Activated CD4-positive, alpha-beta T cell treated with anti-CD3 and anti-CD28 coated beads, Interleukin-2, amount 10 ng/mL, durations not matched to agents 7 days and 5 days (primary cell): ENCODE results near the gene PDZD2. TPM values are rescaled to one million over a fixed set of nuclear protein-coding genes. Genes with fewer than 3 reads are reported as not detected.
"Not testable (repeated sequence)": the region's sequence is repeated elsewhere in the genome, so short reads cannot be mapped to it uniquely, and the experiment has no call there.

Experiments used
- CTCF ChIA-PET: fragments of 350-600 bp; sonication (Branson Sonifier 250); formaldehyde crosslinking; loops from one replicate; lab custom pipeline; 2021; ENCODE audit warnings: antibody characterized with exemption; lab: Charles Lee
- POLR2A ChIA-PET: fragments of 350-600 bp; sonication (Branson Sonifier 250); formaldehyde crosslinking; loops from one replicate; lab custom pipeline; 2021; ENCODE audit warnings: antibody characterized with exemption; lab: Charles Lee
- DNase-seq: peaks from one replicate; pipeline ENCODE4 v3.0.0-alpha.2; 2020
- H3K27ac Mint-ChIP-seq: one replicate; pipeline ENCODE4 v1.8.0; 2021; ENCODE audit warnings: mild to moderate bottlenecking, moderate library complexity, mixed read lengths
- H3K27me3 Mint-ChIP-seq: one replicate; pipeline ENCODE4 v1.8.0; 2021; ENCODE audit warnings: mixed read lengths
- H3K36me3 Mint-ChIP-seq: one replicate; pipeline ENCODE4 v1.8.0; 2021; ENCODE audit warnings: low read depth, mixed read lengths
- H3K4me1 Mint-ChIP-seq: one replicate; pipeline ENCODE4 v1.8.0; 2021; ENCODE audit warnings: mixed read lengths
- H3K4me3 Mint-ChIP-seq: one replicate; pipeline ENCODE4 v1.8.0; 2021; ENCODE audit warnings: mild to moderate bottlenecking, moderate library complexity, mixed read lengths
- H3K9me3 Mint-ChIP-seq: one replicate; pipeline ENCODE4 v1.8.0; 2021; ENCODE audit warnings: mixed read lengths
- total RNA-seq, 2 experiments: library from RNA; stranded (reverse); gene quantifications; one replicate each; pipeline ENCODE4 v1.2.3, GENCODE V29; 2021

The PDZD2 gene
- total RNA-seq, 2 experiments from 2014 or later: not detected

GRCh38 chr5:31707329-31707728, 68.4 kb downstream of the PDZD2 start:
- Mint-ChIP-seq H3K4me3 (no peak overlapping the region), H3K27me3 (no peaks in the 10 kb centered on the region), H3K4me1 (no peaks in the 10 kb centered on the region), H3K9me3 (no peaks in the 10 kb centered on the region), H3K27ac (no peak overlapping the region), H3K36me3 (no peaks in the 10 kb centered on the region)
- POLR2A ChIA-PET: no interaction called here
- CTCF ChIA-PET: no interaction called here
- DNase-seq: no peak

GRCh38 chr5:31708089-31708488, 69.2 kb downstream of the PDZD2 start:
- Mint-ChIP-seq H3K27me3 (no peaks in the 10 kb centered on the region), H3K36me3 (no peaks in the 10 kb centered on the region), H3K9me3 (no peaks in the 10 kb centered on the region), H3K4me3 (no peak overlapping the region), H3K4me1 (no peaks in the 10 kb centered on the region), H3K27ac (no peak overlapping the region)
- DNase-seq: no peak
- ChIA-PET POLR2A (no interaction called here), CTCF (interaction anchor here (0.8 kb wide), 1 partner anchor 9 kb away, joined by 3 read pairs; no protein-coding TSS in a partner anchor)

- Mint-ChIP-seq H3K4me1 (no peaks in the 10 kb centered on the region), H3K27me3 (no peaks in the 10 kb centered on the region), H3K4me3 (no peak overlapping the region), H3K27ac (no peak overlapping the region), H3K9me3 (no peaks in the 10 kb centered on the region), H3K36me3 (no peaks in the 10 kb centered on the region)
- no peak for DNase-seq
- ChIA-PET POLR2A (no interaction called here), CTCF (interaction anchor here (0.6 kb wide), 1 partner anchor 1965 kb away, joined by 4 read pairs; no protein-coding TSS in a partner anchor)
Measured at GRCh38 chr5:31711363-31711762, 72.4 kb downstream of the PDZD2 start.

GRCh38 chr5:31711935-31712592, 73.1 kb downstream of the PDZD2 start:
- no peak for DNase-seq
- Mint-ChIP-seq H3K36me3 (no peaks in the 10 kb centered on the region), H3K4me3 (no peak overlapping the region), H3K4me1 (no peaks in the 10 kb centered on the region), H3K9me3 (no peaks in the 10 kb centered on the region), H3K27me3 (no peaks in the 10 kb centered on the region), H3K27ac (no peak overlapping the region)
- ChIA-PET CTCF (interaction anchor here (0.7 kb wide), 1 partner anchor 16 kb away, joined by 4 read pairs; no protein-coding TSS in a partner anchor), POLR2A (no interaction called here)

GRCh38 chr5:31717561-31717960, 78.6 kb downstream of the PDZD2 start:
- H3K4me1 Mint-ChIP-seq: no peaks in the 10 kb centered on the region
- no peak overlapping the region for H3K4me3 Mint-ChIP-seq
- H3K27me3 Mint-ChIP-seq: no peaks in the 10 kb centered on the region
- H3K9me3 Mint-ChIP-seq: no peaks in the 10 kb centered on the region
- no peaks in the 10 kb centered on the region for H3K36me3 Mint-ChIP-seq
- ChIA-PET CTCF (interaction anchor here (0.7 kb wide), 1 partner anchor 9 kb away, joined by 3 read pairs; no protein-coding TSS in a partner anchor), POLR2A (no interaction called here)
- no peak overlapping the region for H3K27ac Mint-ChIP-seq
- DNase-seq: no peak

- no peaks in the 10 kb centered on the region for H3K36me3 Mint-ChIP-seq
- no peaks in the 10 kb centered on the region for H3K9me3 Mint-ChIP-seq
- H3K27me3 Mint-ChIP-seq: no peaks in the 10 kb centered on the region
- H3K4me3 Mint-ChIP-seq: no peak overlapping the region
- no peak for DNase-seq
- ChIA-PET POLR2A (no interaction called here), CTCF (no interaction called here)
- H3K4me1 Mint-ChIP-seq: no peaks in the 10 kb centered on the region
- H3K27ac Mint-ChIP-seq: no peak overlapping the region
Measured at GRCh38 chr5:31720004-31720403, 81.1 kb downstream of the PDZD2 start.

- Mint-ChIP-seq H3K9me3 (no peaks in the 10 kb centered on the region), H3K4me1 (no peaks in the 10 kb centered on the region), H3K27me3 (no peaks in the 10 kb centered on the region), H3K27ac (no peak overlapping the region), H3K36me3 (no peaks in the 10 kb centered on the region), H3K4me3 (no peak overlapping the region)
- POLR2A ChIA-PET: no interaction called here
- DNase-seq: no peak
- CTCF ChIA-PET: no interaction called here
Measured at GRCh38 chr5:31720811-31721345, 81.9 kb downstream of the PDZD2 start.

GRCh38 chr5:31722111-31722510, 83.2 kb downstream of the PDZD2 start:
- no peaks in the 10 kb centered on the region for H3K36me3 Mint-ChIP-seq
- ChIA-PET CTCF (no interaction called here), POLR2A (interaction anchor here (0.7 kb wide), 1 partner anchor 9 kb away, joined by 6 read pairs; no protein-coding TSS in a partner anchor)
- DNase-seq: no peak
- H3K27me3 Mint-ChIP-seq: no peaks in the 10 kb centered on the region
- no peak overlapping the region for H3K4me3 Mint-ChIP-seq
- H3K9me3 Mint-ChIP-seq: no peaks in the 10 kb centered on the region
- H3K4me1 Mint-ChIP-seq: no peaks in the 10 kb centered on the region
- H3K27ac Mint-ChIP-seq: no peak overlapping the region

- no peak overlapping the region for H3K4me3 Mint-ChIP-seq
- H3K36me3 Mint-ChIP-seq: no peaks in the 10 kb centered on the region
- CTCF ChIA-PET: no interaction called here
- no peaks in the 10 kb centered on the region for H3K27me3 Mint-ChIP-seq
- no peak overlapping the region for H3K27ac Mint-ChIP-seq
- H3K9me3 Mint-ChIP-seq: no peaks in the 10 kb centered on the region
- POLR2A ChIA-PET: no interaction called here
- peaks cover 3% of the 10 kb centered on the region for H3K4me1 Mint-ChIP-seq
- DNase-seq: no peak
Measured at GRCh38 chr5:31725996-31726395, 87.1 kb downstream of the PDZD2 start.

- no peaks in the 10 kb centered on the region for H3K9me3 Mint-ChIP-seq
- POLR2A ChIA-PET: no interaction called here
- CTCF ChIA-PET: interaction anchor here (0.7 kb wide), 1 partner anchor 32 kb away, joined by 3 read pairs; no protein-coding TSS in a partner anchor
- H3K27me3 Mint-ChIP-seq: no peaks in the 10 kb centered on the region
- no peaks in the 10 kb centered on the region for H3K36me3 Mint-ChIP-seq
- H3K4me1 Mint-ChIP-seq: peaks cover 8% of the 10 kb centered on the region
- H3K27ac Mint-ChIP-seq: no peak overlapping the region
- H3K4me3 Mint-ChIP-seq: no peak overlapping the region
- no peak for DNase-seq
Measured at GRCh38 chr5:31726952-31727351, 88.0 kb downstream of the PDZD2 start.

GRCh38 chr5:31728039-31728438, 89.1 kb downstream of the PDZD2 start:
- Mint-ChIP-seq H3K27me3 (no peaks in the 10 kb centered on the region), H3K9me3 (no peaks in the 10 kb centered on the region), H3K27ac (no peak overlapping the region), H3K4me3 (no peak overlapping the region), H3K36me3 (no peaks in the 10 kb centered on the region), H3K4me1 (peaks cover 8% of the 10 kb centered on the region)
- POLR2A ChIA-PET: no interaction called here
- no peak for DNase-seq
- CTCF ChIA-PET: no interaction called here

GRCh38 chr5:31728806-31729205, 89.9 kb downstream of the PDZD2 start:
- H3K4me3 Mint-ChIP-seq, H3K27ac Mint-ChIP-seq, H3K36me3 Mint-ChIP-seq, H3K9me3 Mint-ChIP-seq, DNase-seq, H3K4me1 Mint-ChIP-seq, H3K27me3 Mint-ChIP-seq, CTCF ChIA-PET, POLR2A ChIA-PET: not testable (repeated sequence)

GRCh38 chr5:31730139-31730538, 91.2 kb downstream of the PDZD2 start:
- CTCF ChIA-PET: no interaction called here
- peaks cover 8% of the 10 kb centered on the region for H3K4me1 Mint-ChIP-seq
- no peak overlapping the region for H3K27ac Mint-ChIP-seq
- no peaks in the 10 kb centered on the region for H3K27me3 Mint-ChIP-seq
- no peaks in the 10 kb centered on the region for H3K36me3 Mint-ChIP-seq
- no peak for DNase-seq
- no peaks in the 10 kb centered on the region for H3K9me3 Mint-ChIP-seq
- H3K4me3 Mint-ChIP-seq: no peak overlapping the region
- POLR2A ChIA-PET: no interaction called here
